ENCODE data around the gene MYO7B.
"Not testable (repeated sequence)": the region's sequence is repeated elsewhere in the genome, so short reads cannot be mapped to it uniquely, and the experiment has no call there.

Gene MYO7B

DNA sequence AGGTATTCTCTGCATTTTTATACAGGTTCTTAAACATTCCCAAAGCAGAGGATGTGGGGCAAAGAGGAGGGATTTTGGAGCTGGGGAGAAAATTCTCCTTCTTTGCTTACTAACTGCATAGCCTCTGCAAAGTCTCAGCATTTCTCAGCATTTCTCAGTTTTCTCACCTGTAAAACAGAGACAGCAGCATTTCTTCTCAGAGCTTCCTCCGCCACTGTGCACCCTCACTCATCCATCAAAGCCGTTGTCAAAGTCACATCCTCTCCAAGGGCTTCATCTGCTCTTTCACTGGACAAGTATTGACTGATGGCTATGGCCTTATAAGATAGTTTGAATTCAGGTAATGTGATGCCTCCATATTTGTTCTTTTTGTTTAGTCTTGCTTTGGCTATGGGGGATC, 17.4 kb downstream of the MYO7B start:
- DNase-seq = no peak

DNA sequence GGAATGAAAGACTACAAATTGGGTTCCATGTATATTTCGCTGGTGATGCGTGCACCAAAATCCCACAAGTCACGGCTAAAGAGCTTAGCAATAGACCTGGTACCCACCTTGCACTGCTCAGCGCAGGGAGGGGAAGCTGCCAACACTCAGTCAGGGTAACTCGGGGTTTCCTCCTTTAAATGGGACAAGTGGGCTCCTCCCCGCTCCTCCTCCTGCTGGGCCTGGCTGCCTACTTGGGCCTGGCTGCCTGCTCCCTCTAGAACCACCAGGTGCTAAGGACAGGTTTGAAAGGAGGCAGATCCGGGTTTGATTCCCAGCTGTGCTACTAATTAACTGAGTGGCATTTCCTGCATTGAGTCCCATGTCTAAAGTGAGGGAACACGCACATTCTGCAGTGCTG, 23.4 kb downstream of the MYO7B start:
- no peak for DNase-seq

DNA sequence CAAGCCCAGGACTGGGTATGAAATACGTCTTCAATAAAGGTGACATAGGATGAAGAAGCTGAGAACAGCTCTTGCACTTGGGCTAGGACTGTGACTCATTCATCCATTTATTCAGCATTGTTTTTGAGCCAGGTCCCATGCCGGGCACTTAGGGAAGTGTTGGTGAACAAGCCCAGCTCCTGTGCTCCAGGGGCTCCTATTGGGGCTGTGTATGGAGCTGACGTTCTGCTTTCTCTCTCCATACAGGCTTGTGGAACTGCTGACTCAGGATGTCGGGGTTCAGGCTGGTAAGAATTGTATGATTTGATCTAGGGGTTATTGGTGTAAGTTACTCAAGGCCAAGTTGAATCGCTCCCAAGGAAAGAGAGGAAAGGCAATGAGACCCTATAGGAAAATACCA, 24.0 kb downstream of the MYO7B start:
- no peak for DNase-seq

DNA sequence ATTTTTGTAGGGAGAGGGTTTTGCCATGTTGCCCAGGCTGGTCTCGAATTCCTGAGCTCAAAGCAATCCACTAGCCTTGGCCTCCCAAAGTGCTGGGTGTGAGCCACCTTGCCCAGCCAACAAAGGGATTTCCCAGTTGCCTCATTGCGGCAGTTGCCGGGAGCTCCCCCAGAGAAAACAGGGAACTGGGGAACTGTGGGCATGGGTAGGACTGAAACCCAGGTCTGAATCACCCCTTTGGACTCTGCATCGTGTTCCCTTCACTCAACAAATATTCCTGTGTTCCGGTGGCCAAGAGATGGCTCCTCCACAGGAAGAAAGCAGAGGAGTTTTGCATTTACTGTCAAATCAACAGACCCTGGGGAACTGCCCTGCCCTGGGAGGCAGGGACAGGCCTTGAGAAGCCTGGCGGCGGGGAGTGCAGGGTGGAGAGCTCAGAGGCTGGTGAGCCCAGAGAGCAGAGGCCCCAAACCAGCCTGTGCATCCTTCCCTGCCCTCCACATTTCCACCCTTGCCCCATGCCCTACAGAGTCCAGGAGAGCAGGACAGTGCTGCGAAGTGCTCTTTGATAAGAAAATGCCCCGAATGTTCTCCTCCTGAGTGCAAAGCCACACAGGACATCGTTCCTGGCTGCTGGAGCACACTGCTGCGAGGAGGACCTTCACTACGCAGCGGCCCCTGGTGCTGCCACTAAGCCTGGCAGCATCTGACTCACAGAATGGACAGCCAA, 24.9 kb downstream of the MYO7B start:
- no peak for DNase-seq

DNA sequence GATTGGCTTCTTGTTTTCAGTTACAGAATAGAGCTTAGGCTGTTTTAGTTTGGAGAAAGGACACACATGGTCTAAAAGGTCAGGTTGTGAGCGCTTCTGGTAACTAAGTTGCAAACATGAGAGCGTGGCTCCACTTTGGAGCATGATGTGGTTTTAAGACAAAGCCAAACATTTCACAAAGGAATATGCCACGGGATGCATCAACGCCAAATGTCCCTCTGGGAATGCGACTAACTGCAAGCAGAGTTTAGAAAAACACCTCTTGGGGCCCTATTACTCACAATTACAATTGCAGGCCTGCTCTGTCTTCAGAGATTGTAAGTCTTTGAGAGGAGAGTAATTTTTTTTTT, 25.4 kb downstream of the MYO7B start:
- peak; percentile 10 for DNase-seq

DNA sequence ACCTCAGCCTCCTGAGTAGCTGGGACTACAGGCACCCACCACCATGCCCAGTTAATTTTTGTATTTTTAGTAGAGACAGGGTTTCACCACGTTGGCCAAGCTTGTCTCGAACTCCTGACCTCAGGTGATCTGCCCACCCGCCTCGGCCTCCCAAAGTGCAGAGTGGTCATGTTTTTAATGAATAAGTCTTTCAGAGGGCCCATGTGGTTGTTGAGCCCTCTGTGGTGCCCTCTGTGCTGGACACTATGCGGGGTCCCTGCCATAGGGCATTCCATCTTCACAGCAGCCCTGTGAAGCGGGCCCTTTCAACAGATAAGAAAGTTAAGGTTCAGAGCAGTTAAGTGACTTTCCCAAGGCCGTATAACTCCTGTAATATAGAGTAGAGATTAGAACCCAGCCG, 25.9 kb downstream of the MYO7B start:
- DNase-seq = no peak

DNA sequence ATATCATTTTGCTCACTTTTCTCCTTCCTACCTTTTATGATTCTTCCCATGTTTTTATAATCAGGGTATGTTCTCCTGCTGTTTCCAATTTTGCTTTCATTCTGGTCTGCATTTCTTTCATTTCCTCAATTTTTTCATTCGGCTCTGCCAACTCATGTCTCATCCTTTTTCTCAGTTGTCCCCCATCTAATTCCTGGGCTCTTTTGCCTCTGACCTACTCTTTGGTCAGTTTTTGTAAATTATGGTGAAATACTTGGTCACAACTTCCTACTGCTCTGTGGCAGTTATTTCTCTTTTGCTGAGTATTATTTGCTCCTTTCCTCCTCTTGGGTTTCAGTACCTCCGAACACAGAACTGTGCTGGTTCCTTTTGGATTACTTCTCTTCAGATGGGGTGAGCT, 27.5 kb downstream of the MYO7B start:
- no peak for DNase-seq

DNA sequence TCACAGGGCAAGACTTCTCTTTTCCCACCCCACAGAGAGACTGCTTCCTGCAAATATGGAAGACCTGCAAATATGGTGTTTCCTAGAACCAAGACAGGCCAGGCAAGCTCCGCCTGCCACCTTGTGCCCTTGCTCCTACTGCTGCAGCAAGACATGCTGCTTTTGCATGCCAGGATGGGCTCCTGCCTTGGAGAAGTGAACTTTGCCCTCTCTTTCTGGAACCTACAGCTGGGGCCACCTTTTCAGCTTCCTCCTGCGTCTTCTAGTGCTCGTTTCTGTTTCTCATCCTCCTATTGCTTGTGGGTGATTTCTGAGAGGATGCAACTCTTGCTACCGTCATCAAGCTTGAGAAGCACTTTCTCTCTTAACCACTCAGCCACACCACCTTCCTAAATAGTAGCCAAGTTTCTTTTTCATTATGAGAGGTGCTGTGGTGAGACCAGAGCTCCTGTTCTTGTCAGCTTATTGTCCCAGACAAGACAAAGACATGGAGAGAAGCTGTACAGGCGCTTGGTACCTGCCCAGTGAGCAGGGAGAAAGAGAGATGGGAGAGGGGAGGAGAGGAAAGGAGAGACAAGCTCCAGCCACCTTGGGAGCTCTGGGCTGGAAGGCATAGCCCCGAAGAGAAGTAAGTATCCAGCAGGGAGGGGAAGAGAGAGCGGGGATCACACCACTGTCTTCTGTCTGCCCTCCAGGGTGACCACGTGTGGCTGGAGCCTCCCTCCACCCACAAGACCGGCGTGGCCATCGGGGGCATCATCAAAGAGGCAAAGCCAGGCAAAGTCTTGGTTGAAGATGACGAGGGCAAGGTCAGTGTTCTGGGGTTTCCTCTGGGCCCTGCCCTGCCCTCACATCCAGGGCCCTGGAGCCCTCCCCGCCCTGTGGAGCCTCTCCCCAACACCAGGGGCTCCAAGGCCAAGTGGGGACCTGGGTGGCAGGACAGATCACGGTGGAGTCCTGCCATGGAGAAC, 28.3 kb downstream of the MYO7B start:
- DNase-seq = no peak

DNA sequence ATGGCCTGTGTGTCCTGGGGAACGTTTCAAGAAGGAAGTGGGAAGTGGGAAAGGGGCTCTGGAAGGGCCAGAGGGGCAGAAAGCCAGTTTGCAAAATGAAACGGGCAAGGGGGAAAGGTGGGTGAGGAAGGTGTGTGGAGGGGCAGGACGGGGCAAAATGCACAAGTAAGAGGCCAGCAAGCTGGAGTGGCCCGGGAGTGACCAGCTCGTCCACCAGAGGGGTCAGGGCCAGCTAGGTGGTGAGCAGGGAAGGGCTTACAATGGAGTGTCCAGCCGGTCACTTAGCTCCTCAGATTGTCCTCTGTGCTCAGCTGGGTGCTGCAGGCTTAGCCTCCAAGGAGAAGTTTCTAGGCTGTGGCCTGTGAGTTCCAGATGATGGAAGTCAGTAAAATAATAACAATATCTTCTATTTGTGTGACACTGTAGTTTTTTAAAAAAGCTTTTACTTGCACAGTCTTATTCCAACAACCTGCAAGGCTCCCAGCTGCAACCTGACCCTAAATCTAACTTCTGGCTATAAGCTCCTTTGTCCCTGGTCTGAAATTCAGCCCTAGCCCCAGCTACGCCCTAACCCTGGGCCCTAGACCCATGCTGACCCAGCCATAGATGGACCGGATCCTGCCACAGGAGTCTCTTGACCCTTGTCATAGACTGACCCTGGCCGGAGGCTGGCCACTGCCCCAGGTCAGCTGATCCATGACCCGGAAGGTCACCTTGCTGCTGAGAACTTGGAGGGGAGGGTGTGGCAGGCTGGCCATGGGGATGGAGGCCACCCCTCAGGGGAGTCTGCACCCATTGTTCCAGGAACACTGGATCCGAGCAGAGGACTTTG, 29.2 kb downstream of the MYO7B start:
- no peak for DNase-seq

DNA sequence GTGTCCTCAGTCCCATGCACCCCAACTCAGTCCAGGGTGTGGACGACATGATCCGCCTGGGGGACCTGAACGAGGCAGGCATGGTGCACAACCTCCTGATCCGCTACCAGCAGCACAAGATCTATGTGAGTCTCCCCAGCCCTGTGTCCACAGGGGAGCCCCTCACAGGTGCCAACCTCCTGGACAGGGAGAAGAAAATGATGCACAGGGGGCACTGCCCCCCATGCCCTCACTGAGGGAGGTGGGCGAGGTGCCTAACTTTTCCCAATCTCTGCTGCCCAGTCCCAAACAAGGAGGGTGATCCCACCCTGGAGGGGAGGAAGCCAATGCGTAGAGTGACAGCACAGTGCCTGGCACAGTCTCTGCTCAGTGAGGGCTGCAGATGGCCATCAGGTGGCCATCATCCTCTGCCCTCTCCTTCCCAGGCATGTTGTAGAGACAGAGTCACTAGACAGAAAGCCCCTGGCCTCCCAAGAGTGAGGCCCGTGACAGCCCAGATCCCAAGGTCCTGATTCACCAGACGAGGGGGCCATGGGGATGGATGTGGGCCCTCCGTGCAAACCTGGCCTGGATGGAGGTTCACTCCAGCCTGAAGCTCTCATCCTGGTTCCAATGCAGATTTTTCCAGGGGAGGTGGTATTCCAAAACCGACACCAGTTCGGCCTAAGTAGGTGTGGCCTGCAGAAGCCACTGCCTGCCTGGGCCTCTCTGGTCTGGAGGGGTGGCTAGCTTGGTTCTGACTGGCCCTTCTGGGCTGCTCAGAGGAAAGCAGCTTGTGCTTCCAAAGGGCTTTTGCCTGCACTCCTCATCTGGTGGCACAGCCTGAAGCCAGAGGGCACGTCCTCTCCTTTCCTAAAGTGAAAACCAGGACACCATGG, 30.0 kb downstream of the MYO7B start:
- no peak for DNase-seq

DNA sequence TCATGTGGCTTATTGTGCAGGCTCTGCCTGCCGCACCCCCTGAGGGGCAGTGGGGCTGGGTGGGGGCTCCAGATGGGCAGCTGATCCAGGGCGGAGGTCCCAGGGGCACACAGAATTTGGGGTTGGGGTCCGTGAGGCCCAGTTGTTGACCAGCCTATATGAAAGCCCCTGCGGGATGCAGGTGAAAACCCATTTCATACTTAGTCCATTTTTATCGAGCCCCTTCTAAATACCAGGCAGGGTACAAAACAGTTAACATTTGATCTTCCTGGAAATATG, 30.6 kb downstream of the MYO7B start:
- DNase-seq = no peak

DNA sequence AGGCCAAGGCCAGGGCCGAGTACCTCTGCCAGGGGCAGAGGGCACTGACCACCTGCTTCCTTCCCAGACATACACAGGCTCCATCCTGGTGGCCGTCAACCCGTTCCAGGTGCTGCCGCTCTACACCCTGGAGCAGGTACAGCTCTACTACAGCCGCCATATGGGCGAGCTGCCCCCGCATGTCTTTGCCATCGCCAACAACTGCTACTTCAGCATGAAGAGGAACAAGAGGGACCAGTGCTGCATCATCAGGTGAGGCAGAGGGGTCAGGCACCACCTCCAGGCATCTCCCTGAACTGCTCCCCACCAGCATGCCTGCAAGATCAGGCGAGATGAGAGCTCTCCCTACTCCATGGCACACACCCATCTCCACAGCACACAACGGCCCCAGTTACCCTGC, 31.1 kb downstream of the MYO7B start:
- DNase-seq = no peak

DNA sequence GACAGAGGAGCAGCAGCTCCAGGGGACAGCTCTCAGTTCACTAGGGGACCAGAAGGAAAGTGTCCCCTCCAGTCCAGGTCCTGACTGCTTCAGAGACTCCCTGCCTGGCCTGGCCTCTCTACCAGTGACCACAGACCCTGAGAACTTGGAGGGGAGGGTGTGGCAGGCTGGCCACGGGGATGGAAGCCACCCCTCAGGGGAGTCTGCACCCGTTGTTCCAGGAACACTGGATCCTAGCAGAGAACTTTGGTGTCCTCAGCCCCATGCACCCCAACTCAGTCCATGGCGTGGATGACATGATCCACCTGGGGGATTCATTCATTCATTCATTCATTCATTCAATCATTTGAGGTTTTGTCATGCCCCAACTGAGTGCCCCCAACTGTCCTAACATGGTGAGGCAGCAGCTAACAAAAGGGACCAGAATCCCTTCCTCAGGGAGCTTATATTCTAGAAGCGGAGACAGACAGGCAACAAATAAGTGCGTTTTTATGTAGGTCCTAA, 31.9 kb downstream of the MYO7B start:
- DNase-seq = no peak

DNA sequence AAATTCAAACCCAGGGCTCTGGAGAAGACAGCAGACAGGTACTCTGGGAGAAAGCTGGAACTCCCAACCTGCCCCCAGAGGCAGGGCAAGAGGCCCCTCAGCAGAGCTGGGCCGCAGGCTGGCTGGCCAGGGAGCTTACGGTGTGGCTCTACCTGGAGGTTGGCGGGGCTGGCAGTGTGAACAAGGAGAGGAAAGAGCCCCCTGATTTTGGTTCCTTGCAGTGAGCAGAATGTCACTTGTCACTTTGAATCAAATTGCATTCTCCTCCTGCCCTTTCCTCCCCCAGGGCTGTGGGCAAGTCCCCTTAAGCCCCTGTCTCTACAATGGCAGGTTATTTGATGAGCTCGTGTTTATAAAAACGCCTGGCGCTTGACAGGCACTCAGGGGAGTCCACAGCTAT, 32.6 kb downstream of the MYO7B start:
- DNase-seq = no peak

DNA sequence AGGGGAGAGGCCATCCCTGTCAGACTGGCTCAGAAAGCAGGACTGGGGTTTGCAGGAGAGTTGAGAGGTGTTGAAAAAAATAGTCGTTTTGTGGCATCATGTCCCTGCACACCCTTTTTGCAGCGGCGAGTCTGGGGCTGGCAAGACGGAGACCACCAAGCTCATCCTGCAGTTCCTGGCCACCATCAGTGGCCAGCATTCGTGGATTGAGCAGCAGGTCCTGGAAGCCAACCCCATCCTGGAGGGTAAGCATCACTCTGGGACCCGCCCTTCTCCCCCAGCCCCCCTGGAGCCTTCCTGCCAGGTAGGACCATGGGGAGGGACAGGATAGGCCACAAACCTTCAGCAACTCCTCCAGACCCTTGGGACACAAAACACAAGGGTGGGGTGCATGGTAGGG, 34.2 kb downstream of the MYO7B start:
- no peak for DNase-seq

DNA sequence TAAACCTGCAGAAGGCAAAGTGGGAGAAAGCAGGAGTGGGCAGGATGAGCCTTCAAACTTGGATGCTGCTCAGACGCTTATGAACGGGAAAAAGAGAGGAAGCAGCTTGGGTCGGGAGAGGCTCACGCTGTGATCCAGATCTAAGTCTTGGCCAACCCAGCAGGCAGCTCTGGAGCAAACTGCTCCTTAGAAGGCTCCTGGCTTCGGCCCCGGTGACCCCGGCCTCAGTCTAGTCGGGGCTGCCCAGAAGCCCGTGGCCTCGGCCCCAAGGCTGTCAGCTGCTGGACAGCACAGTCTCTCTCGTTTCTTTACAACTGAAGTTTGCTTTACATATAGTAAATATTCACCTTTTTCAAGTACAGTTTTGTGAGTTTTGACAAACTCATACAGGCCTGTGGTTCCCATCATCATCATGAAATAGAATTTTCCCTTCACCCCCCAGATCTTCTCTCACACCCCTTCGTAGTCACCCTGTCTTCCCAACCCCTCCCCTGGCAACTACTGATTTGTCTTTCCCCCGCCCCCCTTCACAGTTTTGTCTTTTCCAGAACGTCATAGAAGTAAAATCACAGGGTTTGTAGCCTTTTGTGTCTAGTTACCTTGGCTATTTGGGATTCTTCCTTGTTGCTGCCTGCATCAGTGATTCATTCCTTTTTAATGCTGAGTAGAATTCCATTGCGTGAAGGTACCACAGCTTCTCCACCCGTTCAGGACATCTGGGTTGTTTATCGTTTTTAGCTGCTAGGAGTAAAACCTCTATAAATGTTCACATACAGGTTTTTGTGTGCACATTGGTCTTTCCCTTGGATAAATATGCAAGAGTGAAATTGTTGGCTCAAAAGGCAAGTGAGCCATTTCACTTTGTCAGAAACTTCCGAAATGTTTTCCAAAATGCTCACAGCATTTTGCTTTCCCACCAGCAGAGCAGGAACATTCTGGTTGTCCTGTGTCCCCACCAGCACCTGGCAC, 35.1 kb downstream of the MYO7B start:
- DNase-seq = no peak

DNA sequence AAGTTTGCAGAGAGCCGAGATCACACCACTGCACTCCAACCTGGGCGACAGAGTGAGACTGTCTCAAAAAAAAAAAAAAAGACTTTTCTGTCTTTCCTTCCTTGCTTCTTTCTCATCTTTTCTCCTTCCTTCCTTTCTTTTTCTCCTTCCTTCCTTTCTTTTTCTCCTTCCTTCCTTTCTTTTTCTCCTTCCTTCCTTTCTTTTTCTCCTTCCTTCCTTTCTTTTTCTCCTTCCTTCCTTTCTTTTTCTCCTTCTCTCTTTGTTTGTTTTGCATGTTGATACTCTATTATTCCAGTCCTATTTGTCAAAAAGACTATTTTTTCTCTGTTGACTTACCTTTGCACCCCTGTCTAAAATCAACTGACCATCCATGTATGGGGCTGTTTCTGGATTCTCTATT, 36.9 kb downstream of the MYO7B start:
- DNase-seq = not testable (repeated sequence)

DNA sequence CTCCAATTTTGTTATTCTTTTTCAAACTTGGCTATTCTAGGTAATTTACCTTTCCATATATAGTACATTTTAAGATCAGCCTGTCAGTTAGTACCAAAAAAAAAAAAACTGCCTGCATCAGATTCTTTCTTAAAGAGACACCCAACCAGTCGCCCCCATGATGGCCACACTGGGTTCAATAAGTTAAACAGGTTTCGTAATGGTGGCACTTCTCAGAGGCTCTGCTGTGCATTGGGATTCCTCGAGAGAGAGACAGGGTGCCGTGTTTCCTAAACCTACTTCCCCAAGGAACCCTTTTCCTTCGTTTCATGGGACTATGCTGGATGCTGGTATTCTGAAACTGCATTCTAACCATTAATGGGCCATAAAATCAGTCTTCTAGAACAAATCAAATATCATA, 37.4 kb downstream of the MYO7B start:
- no peak for DNase-seq

DNA sequence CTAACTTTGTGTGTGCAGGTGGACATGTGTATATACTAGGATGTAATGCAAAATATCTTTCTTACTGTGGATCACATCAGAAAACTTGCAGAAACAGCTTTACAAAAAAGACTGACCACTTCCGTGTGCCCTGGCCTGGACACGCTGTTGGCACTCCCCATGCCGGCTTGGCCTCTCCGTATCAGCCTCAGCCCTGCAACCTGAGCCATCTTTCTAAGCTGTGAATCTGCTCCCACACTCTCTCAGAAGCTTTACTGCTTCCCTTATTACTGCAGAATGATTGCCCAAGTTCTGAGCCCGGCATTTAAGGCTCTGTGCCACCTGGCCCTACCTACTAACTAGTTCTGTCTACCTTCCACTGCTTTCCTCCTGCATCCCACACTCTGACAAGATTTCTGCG, 37.8 kb downstream of the MYO7B start:
- no peak for DNase-seq

DNA sequence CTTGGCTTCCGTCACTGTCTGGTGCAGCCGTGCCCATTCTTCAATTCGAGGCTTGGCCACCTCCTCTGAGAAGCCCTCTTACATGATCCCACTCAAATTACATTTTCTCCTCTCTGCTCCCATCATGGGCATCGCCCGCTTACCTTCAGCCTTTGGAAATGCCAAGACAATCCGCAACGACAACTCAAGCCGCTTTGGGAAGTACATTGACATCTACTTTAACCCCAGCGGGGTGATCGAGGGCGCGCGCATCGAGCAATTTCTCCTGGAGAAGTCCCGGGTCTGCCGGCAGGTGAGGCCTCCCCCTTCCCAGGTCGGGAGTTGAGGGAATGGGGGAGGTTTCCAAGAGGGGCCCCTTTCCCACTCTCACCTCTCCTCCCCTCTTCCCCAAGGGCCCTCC, 38.3 kb downstream of the MYO7B start:
- no peak for DNase-seq

DNA sequence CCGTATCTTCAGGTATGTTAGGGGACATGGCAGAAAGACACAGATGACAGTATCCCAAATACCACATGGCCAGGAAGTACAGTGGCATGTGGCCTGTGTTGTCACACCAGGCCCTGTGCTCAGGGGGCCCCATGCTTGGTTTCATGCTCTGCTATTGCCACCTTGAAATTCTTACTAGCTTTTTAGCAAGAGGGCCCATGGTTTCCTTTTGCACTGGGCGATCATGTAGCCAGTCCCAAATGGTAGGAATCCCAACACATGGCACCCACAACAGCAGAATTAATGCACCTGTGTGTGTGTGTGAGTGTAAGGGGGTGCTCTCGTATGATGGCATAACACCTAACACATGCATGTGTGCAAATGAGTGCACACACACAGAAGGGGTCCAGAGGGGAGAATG, 39.2 kb downstream of the MYO7B start:
- no peak for DNase-seq
